GM18519 (cell line): ENCODE results near the gene RFTN1.
A peak's percentile ranks its signal among the peaks of the same experiment; 100 is the strongest.
"Not testable (repeated sequence)": the region's sequence is repeated elsewhere in the genome, so short reads cannot be mapped to it uniquely, and the experiment has no call there.

ENCODE experiments used
- ATAC-seq: cut with Tn5 transposase; IDR thresholded peaks from one replicate; pipeline ENCODE4 v1.9.1; 2021; ENCODE audit warnings: mild to moderate bottlenecking, moderate library complexity; ENCODE audit not compliant: unreplicated experiment, low FRiP score

The RFTN1 gene

DNA sequence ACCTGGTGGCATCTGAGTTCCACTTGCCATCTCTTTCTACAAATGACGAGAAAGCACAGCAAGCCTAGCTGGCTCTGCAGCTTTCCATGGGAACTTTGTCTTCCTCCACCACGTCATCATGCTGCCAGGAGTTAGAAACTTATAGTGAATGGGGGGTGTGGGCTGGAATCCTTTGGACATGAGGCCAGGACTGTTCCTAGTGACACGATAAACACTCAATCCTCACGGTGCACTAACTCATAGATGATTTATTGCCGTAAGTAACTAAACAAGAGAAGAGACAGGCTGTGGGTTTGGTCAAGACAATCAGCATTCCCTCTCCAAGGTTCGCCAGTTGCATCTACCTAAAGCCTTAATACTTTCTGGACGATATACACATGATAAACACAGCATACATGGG lies 197.9 kb downstream of the RFTN1 start:
- no peak for ATAC-seq

DNA sequence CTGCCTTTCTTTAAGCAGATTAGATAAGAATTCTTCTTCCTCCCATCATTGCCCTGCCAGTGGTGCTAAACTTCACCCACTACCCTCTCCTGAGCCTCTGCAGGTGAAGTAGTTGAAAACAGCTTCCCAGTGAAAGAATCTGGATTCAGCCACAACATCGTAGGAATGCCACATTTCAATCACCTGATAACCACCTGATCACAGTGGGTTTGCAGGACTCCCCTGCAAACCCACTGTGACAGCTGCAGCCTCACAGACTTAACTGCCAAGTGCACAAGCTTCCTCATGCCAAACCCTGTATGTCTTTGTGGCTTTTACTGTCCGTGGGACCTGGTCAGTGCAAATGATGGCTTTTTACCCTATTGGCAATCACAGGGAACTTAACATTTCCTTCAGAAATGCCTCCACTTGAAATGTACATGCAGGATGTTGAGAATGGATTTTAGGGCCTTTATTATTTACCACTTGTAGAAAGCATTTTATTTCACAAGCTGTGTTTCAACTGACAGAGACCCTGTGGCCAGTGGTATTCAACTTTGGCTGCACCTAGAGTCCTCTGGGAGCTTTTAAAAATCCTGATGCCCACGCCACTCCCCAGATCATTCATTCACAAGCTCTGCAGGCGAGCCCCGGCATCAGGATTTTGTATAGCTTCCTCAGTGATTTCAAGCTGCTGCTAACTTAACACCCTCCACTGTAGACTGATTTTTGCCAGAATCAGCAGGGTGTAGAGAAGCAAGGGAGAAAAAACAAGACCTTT lies 199.4 kb downstream of the RFTN1 start:
- ATAC-seq: no peak

- peak; percentile 53 for ATAC-seq
These were observed 201.5 kb downstream of the RFTN1 start for GRCh38 chr3:16311960-16312451.

DNA sequence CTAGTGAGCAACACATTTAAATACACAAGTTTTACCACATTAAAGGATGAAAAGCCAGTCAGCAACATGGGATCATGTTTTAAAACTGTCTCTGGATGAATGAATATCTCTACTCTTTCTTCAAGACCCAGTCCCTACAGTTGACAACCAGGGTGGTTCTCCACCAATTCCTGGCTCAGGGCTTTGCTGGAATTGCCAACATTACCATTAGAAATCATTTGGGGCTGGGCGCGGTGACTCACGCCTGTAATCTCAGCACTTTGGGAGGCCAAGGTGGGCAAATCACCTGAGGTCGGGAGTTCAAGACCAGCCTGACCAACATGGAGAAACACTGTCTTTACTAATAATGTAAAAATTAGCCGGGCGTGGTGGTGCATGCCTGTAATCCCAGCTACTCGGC lies 203.0 kb downstream of the RFTN1 start:
- ATAC-seq: not testable (repeated sequence)

DNA sequence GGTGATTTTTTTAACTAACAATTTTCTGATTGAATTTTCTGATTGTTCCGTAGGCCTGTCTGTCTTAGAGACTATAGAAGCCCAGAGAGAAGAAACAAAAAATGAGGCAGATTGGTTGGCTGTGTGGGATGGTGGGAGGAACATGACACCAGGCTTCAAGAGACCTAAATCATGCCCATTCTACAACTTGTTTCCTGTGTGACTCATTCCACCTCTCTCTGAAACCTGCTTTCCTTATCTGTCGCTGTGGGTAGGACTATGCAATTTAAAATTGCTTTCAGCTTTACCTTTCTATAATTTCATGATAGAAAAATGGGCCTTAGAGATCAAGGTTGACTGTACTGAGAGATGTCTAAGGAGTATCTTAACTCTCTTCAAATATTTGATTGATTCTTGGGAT lies 203.9 kb downstream of the RFTN1 start:
- peak; percentile 89 for ATAC-seq

DNA sequence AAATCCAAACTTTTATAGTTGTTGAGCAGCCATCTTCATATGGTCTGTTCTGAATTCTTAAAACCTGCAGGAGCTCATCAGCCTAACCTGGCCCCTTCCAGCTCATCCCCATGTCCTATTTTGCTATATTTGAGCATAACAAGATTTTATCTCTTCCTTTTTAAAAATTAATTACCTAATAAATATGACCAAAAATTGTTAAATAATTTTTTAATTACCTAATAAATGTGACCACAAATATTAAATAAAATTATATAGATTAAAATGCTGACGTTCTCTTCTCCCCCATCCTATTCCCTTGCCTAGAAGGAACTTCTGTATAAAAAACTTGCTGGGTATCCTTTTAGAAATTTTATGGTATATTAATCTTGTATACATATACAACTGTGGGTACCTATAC lies 204.8 kb downstream of the RFTN1 start:
- no peak for ATAC-seq

- ATAC-seq: no peak
These were observed 205.5 kb downstream of the RFTN1 start for GRCh38 chr3:16307832-16308531.

DNA sequence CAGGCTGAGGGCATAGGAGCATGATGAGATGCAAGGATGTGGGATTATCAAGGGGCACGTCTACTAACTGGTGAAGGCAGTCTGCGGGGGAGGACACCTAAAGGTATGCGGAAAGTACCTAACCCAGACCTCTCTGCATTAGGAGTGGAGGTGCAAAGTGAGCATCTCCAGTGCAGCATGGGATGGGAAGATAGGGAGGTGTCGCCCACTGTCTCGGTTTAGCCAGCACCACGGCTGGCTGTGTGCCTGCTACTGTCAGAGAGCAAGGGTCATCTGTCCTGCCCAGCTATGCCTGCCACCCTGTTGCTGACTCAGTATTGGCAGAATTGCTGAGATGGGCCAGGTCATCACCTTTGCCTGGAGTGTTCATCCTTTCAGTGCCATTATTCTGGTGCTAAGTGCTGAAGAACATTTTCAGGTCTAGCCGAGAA lies 208.4 kb downstream of the RFTN1 start:
- ATAC-seq: no peak

DNA sequence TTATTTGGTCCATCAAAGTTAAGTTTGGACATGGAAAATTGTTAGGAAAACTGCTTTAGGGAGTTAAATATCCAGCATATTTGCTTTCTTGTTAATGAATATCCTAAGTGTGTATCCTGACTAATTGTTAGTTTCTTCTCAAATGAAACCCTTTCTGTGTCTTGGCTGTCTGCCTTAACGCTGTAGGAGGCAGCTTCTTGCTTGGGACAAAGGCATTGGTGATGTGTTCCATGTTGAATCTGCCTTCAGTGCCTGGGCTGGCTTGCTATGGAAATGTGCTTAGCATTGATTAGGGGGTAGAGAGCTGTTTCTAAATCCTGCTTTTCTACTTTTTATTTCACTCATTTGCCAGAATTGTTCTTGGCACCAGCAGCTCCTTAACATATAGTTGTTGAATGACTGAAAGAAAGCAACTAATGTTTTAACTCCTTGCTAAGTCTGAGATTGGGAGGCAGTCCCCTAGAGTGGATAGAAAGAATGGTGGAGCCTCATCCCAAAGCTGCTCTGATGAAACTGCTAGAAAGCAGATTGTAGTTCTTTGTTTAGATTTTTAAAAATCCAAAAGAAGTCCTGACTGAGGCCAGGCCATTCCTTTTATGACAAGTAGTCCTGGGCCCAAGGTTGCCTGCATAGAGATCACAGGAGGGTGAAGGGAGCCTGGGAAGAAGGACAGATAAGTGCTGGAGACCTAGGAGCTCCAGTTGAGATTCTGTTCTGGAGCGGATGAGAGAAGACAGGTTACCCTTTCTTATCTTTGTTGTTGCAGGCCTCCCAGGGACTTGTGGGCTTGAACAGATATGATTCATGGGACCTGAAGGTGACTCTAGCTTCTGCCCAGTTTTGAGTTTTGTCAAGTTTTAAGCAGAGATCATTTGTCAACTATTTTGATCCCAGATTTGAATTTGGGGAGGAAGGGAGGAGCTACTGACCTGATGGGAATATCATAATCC lies 209.2 kb downstream of the RFTN1 start:
- ATAC-seq: no peak

- no peak for ATAC-seq
These were observed 210.4 kb downstream of the RFTN1 start for GRCh38 chr3:16303037-16303575.

DNA sequence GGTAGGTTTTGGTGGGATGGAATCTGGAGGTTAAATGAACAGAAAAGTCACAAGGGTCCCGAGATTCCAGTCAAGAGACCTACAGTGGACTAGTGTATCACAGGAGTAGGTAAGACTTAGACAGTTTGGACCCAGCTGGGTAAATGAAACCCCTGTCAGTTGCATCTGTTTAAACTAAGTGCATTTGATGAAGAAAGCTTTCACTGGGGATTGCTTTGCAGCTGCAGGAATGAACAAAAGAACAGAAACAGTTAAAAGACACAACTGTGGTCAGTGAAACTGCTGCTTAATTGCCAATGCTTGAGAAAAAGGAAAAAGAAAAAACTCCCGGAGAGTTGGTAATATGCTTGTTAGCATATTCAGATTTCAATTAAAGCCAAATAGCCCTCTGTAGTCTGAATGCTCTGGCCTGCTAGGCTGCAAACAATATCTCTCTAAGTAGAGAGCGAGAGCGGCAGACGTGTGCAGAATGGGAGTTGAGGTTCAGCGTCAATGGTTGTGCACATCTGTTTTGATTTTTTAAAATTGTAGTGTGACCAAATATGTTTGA lies 211.3 kb downstream of the RFTN1 start:
- no peak for ATAC-seq

DNA sequence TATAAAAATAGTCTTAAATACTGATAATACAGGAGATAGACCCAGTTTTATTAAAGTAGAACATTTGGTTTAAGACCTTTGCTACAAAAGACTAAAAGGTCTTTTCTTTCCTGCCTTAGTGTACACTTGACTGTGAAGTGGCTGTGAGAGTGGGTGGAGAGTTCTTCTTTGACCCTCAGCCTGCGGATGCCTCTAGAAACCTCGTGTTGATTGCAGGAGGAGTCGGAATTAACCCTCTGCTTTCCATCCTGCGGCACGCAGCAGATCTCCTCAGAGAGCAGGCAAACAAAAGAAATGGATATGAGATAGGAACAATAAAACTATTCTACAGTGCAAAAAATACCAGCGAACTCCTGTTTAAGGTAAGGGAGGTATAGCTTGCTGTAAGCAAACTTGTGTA lies 212.0 kb downstream of the RFTN1 start:
- ATAC-seq: no peak

- ATAC-seq: peak; percentile 43
These were observed 212.6 kb downstream of the RFTN1 start for GRCh38 chr3:16300881-16301359.

DNA sequence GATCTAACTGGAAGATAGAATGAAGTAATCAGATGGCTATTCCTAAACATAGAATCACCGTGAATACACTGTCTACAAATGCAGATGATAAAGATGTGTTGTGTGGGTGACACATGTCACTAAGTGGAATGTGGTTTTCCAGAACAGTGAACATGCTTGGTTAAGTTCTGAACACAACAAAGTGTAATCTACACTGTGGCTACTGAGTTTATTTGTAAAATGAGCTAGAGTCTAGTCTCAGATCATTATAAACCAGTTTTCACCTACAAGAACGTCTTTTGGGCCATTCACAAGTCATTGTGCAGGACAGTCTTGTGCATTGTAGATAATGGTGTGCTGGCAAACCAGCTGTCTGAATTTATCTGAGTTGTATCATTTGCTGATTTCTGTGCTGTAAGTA lies 213.2 kb downstream of the RFTN1 start:
- peak; percentile 35 for ATAC-seq

DNA sequence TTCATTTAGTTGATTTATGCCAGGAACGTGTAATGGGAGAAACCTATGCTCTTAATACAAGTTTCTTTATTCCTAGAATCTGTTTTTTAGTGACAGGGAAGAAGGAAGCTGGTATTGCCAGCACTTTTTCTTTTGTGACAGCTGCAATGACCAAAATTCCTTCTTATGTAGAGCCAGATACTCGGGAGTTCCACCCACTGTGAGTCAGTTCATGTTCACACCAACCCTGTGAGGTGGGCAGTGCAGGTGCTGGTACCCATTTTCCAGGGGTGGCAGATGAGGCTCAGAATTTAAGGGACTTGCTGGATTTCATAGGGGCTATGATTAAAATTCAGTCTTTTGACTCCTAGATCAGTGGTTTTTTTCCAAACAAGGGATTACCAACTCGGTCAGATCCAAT lies 213.8 kb downstream of the RFTN1 start:
- no peak for ATAC-seq

- no peak for ATAC-seq
These were observed 214.6 kb downstream of the RFTN1 start for GRCh38 chr3:16298891-16299290.

- ATAC-seq: no peak
These were observed 215.3 kb downstream of the RFTN1 start for GRCh38 chr3:16297997-16298885.

DNA sequence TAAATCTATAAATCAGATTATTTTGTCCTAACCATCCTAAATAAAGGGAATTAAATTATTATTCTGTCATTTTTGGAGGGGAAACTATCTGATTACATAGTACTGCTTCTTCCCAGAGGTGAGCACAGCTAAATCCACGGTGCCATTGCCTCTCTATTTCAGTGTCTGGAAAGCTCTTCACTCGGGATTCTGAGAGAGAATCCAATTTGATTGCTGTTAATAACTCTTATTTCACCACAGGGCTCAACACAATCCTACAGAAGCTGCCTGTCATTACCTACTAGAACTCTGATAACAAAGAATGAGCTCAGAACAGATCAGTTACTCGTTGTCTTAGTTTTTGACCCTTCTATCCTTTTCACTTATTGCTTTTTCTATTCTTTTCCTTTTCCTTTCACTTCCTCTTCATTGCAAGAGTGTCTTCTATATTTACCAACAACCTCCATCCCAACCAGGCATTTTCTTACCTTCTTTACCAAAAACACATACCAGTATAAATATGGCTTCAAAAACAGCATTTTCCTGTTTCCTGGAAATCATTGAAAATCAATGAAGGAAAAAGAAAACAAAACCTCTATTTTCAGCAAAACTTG lies 218.1 kb downstream of the RFTN1 start:
- ATAC-seq: no peak

DNA sequence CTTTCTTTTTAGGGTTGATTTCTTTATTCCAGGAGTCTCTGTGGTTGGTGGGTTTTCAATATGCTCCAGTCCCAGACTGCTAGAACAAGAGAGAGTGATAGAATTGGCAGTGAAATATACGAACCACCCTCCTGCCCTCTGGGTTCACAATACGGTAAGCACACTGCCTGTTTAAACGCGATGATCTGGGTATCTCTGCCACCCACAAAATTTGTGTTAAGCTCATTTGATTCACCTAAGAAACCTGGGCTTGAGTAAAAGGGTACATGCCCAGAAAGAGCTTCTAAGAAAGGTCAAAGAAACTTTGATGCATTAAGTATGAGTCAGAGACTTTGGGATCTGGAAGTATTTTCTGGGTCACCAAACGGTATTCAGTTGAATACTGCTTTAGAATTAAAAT lies 218.7 kb downstream of the RFTN1 start:
- no peak for ATAC-seq
